GM12891 (cell line): ENCODE results near the gene ROBO1.

Source experiments
- POLR2A ChIP-seq: IDR thresholded peaks from 2 replicates; pipeline ENCODE4 v1.6.1; 2011; ENCODE audit warnings: low read depth, low read length, control low read depth
- POLR2AphosphoS5 ChIP-seq: IDR thresholded peaks from 2 replicates; pipeline ENCODE4 v1.6.1; 2011; ENCODE audit warnings: low read depth, low read length, control low read depth
- TAF1 ChIP-seq: IDR thresholded peaks from 2 replicates; pipeline ENCODE4 v1.6.1; 2011; ENCODE audit warnings: low read depth, low read length, control low read depth

DNA sequence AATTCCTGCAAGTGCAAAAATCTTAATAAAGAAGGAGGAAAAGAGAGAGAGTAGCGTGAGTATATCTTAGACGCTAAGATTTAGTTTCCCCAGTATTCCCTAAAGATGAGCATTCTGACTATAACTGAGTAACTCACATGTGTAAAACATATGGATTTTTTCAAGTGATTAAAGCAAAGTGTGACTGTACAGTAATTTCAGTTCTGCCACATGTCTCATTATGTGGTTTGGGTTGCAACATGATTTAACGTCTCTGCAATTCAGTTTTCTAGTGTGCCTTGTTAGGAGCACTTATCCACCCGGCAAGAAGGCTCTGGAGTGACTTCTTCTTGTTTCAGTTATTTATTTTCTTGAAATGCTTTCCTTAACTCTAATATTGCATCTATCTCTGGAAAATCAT lies 514.1 kb downstream of the ROBO1 start:
- TF ChIP-seq POLR2AphosphoS5 (no peak), TAF1 (no peak), POLR2A (no peak)
